Spleen (tissue), 11 donors: ENCODE results near the gene SBSN. TPM values are rescaled to one million over a fixed set of nuclear protein-coding genes. Genes with fewer than 3 reads are reported as not detected.
"Not testable (repeated sequence)": the region's sequence is repeated elsewhere in the genome, so short reads cannot be mapped to it uniquely, and the experiment has no call there.

ENCODE experiments used
- DNase-seq: peaks from one replicate; pipeline ENCODE4 v3.0.0-alpha.2; 2020
- H3K27ac ChIP-seq, 8 donors: fragments of 200-600 bp; sonication (generic) in 7 of 8; 1 replicate in 4 of 8; 2 replicates in 4 of 8; pipeline versions ENCODE4 v1.5.0 to v1.8.0; 2016 to 2021; ENCODE audit warnings: inconsistent platforms in 4 of 8, mild to moderate bottlenecking in 4 of 8, moderate library complexity in 1 of 8
- H3K27me3 ChIP-seq, 7 donors: fragments of 200-600 bp; sonication (generic) in 6 of 7; replicated peaks in 1 of 7; 1 replicate in 4 of 7; 2 replicates in 3 of 7; pipeline versions ENCODE4 v1.5.0 to v1.8.0; 2016 to 2021; ENCODE audit warnings: inconsistent platforms in 3 of 7, mild to moderate bottlenecking in 1 of 7
- H3K36me3 ChIP-seq, 6 donors: fragments of 200-600 bp; sonication (generic) in 5 of 6; 1 replicate in 4 of 6; 2 replicates in 2 of 6; pipeline versions ENCODE4 v1.5.0 to v1.8.0; 2016 to 2021; ENCODE audit warnings: inconsistent platforms in 2 of 6
- H3K4me1 ChIP-seq, 6 donors: fragments of 200-600 bp; sonication (generic) in 5 of 6; 1 replicate in 3 of 6; 2 replicates in 3 of 6; pipeline versions ENCODE4 v1.5.0 to v1.8.0; 2016 to 2021; ENCODE audit warnings: inconsistent platforms in 3 of 6
- H3K4me3 ChIP-seq, 8 donors: fragments of 200-600 bp; sonication (generic) in 7 of 8; 1 replicate in 4 of 8; 2 replicates in 4 of 8; pipeline versions ENCODE4 v1.5.0 to v1.8.0; 2016 to 2021; ENCODE audit warnings: inconsistent platforms in 4 of 8, mild to moderate bottlenecking in 4 of 8, moderate library complexity in 2 of 8
- H3K9me3 ChIP-seq, 8 donors: fragments of 200-600 bp; sonication (generic) in 7 of 8; 1 replicate in 4 of 8; 2 replicates in 4 of 8; pipeline versions ENCODE4 v1.5.0 to v1.8.0; 2016 to 2021; ENCODE audit warnings: inconsistent platforms in 4 of 8
- CTCF ChIP-seq, 11 experiments: fragments of 200-600 bp in 7 of 11; fragments of 450-650 bp in 4 of 11; sonication (generic) in 4 of 11; IDR thresholded peaks in 8 of 11; conservative IDR thresholded peaks in 3 of 11; 1 replicate in 7 of 11; 2 replicates in 4 of 11; pipeline versions ENCODE4 v1.4.0 to v1.8.0; 2016 to 2021; ENCODE audit warnings: antibody characterized with exemption in 11 of 11, inconsistent platforms in 4 of 11, mild to moderate bottlenecking in 1 of 11
- POLR2A ChIP-seq, 3 donors: fragments of 450-650 bp; IDR thresholded peaks; one replicate each; pipeline ENCODE4 v1.5.1; 2017; ENCODE audit warnings: antibody characterized with exemption in 3 of 3, mild to moderate bottlenecking in 1 of 3
- POLR2AphosphoS5 ChIP-seq, 3 donors: sonication (generic); formaldehyde crosslinking; IDR thresholded peaks; one replicate each; pipeline ENCODE4 v1.5.1; 2017; ENCODE audit warnings: antibody characterized with exemption in 3 of 3
- WGBS, 5 donors: extraction: QIAGEN DNeasy Blood & Tissue Kit in 3 of 5; methylation state at CpG; one replicate each; pipeline versions ENCODE4 v1.1.5 to v1.1.7; 2013 to 2018; 5-methylcytosine and 5-hydroxymethylcytosine counted together
- intact Hi-C: fragments of 100-400 bp; cut with DNase I; formaldehyde crosslinking; loops from one replicate; pipeline ENCODE4 v1.15.0; 2023; ENCODE audit warnings: low total_unique reads
- polyA plus RNA-seq, 3 donors: library from polyadenylated mRNA; stranded (reverse); fragments of 200-250 nt; gene quantifications; one replicate each; pipeline ENCODE4 v1.2.1, GENCODE V29; 2013
- total RNA-seq, 7 donors: library from RNA; depleted of rRNA in 3 of 7; stranded (reverse); fragments of >200 nt in 3 of 7; fragmentation: NEBNext Ultra II Directional in 4 of 7; extraction: Animal tissue kit (Norgen Biotek cat#: 25700) in 4 of 7; gene quantifications; one replicate each; pipeline versions ENCODE4 v1.1.0 to v1.2.1, GENCODE V29; 2016 to 2021
- donor health status: healthy with polysubstance abuse.
- donor health status: DM: no; HTN: no; CAD: no; lungs with moderate emphysema.
- donor health status: DM: no; HTN: no; CAD: no.
- donor health status: Bipolar disorder and iron deficiency.
- donor health status: healthy.
- donor health status: DM: no; HTN: no; CAD: no.
- donor health status: DM: yes; HTN: yes; CAD: no.

SBSN gene
- total and polyA plus RNA-seq, 10 donors: 0.05 to 0.33 (median 0.19) TPM; not detected in 7

- Histone ChIP-seq H3K4me3 (no peak overlapping the region), H3K4me1 (no peaks in the 10 kb centered on the region), H3K27ac (no peak overlapping the region), H3K9me3 (no peaks in the 10 kb centered on the region), H3K36me3 (no peaks in the 10 kb centered on the region), H3K27me3 (no peaks in the 10 kb centered on the region)
- WGBS, 5 donors: 66 to 73% (median 70%) methylated on average over 4 of the region's 4 CpGs
- DNase-seq: no peak
- no peak for TF ChIP-seq CTCF (IDR thresholded peaks at IDR 0.05 in 8 of 11, conservative IDR thresholded peaks at IDR 0.05 in 3 of 11)
- no peak for TF ChIP-seq POLR2AphosphoS5 (IDR thresholded peaks at IDR 0.05)
- TF ChIP-seq POLR2A (IDR thresholded peaks at IDR 0.05): no peak
- intact Hi-C loops: no loop called here
Observed at GRCh38 chr19:35476149-35476548, 52.0 kb downstream of the SBSN start.

GRCh38 chr19:35474594-35474993 is 53.5 kb downstream of the SBSN start:
- 84 to 92% (median 90%) methylated on average over 7 of the region's 7 CpGs for WGBS, 5 donors
- H3K36me3 ChIP-seq, intact Hi-C loops, H3K9me3 ChIP-seq, DNase-seq, H3K4me1 ChIP-seq, H3K27me3 ChIP-seq, H3K27ac ChIP-seq, H3K4me3 ChIP-seq: not testable (repeated sequence)

DNA sequence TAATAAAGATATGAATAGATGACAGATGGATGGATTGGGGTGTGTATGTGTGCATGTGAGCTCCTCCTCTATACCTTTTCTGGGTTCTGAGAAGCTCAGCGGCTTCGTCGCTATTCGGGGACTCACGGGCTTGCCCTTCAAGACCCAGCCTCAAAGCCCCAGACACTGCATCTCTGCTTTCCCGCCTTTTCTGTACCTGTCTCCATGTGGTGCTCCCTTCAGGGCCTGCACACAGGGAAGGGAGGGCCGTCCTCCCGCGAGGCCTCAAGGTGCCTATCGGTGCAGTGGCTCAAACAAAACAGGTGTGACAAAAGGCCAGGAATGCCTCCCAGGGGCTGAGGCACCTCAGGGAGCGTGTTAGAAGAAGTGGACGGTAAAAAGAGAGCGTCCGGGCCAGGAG is 54.0 kb downstream of the SBSN start:
- intact Hi-C loops: no loop called here
- Histone ChIP-seq H3K9me3 (no peaks in the 10 kb centered on the region), H3K27ac (no peak overlapping the region), H3K27me3 (no peaks in the 10 kb centered on the region), H3K36me3 (no peaks in the 10 kb centered on the region), H3K4me1 (no peaks in the 10 kb centered on the region), H3K4me3 (no peak overlapping the region)
- 93 to 97% (median 95%) methylated on average over 14 of the region's 14 CpGs for WGBS, 5 donors
- TF ChIP-seq POLR2A (IDR thresholded peaks at IDR 0.05): no peak
- no peak for TF ChIP-seq POLR2AphosphoS5 (IDR thresholded peaks at IDR 0.05)
- TF ChIP-seq CTCF (IDR thresholded peaks at IDR 0.05 in 8 of 11, conservative IDR thresholded peaks at IDR 0.05 in 3 of 11): no peak
- DNase-seq: no peak

Other genes starting within 250 kb of the SBSN start
- under 1 TPM in 2 of 7 donors, not detected in 5; 0.60 to 0.67 TPM for gene HAMP, start 245.8 kb downstream of the SBSN start, total RNA-seq
- 1 to 10 TPM in 2 of 3 donors, under 1 TPM in 1; 0.48 to 5.0 (median 2.0) TPM for gene HAMP, start 245.8 kb downstream of the SBSN start, polyA plus RNA-seq
- gene MAG, start 236.2 kb downstream of the SBSN start, total RNA-seq: 10 to 100 TPM in 3 of 7 donors, under 1 TPM in 2, not detected in 2; 0.26 to 55.2 (median 35.1) TPM
- under 1 TPM; 0.07 to 0.42 (median 0.16) TPM for gene MAG, start 236.2 kb downstream of the SBSN start, polyA plus RNA-seq
- 100 to 1,000 TPM; 251 to 446 (median 339) TPM for gene CD22, start 199.1 kb downstream of the SBSN start, total RNA-seq
- 100 to 1,000 TPM; 292 to 445 (median 394) TPM for gene CD22, start 199.1 kb downstream of the SBSN start, polyA plus RNA-seq
- under 1 TPM in 4 of 7 donors, not detected in 3; 0.16 to 0.32 (median 0.28) TPM for gene FFAR1, start 180.4 kb downstream of the SBSN start, total RNA-seq
- under 1 TPM; 0.18 to 0.52 (median 0.26) TPM for gene FFAR1, start 180.4 kb downstream of the SBSN start, polyA plus RNA-seq
- 1 to 10 TPM in 4 of 7 donors, under 1 TPM in 2, not detected in 1; 0.55 to 3.2 (median 2.0) TPM for gene FFAR3, start 169.9 kb downstream of the SBSN start, total RNA-seq
- under 1 TPM; 0.30 to 0.45 (median 0.33) TPM for gene FFAR3, start 169.9 kb downstream of the SBSN start, polyA plus RNA-seq
- under 1 TPM in 3 of 7 donors, not detected in 4; 0.60 to 0.67 (median 0.66) TPM for gene GPR42, start 157.2 kb downstream of the SBSN start, total RNA-seq
- gene GPR42, start 157.2 kb downstream of the SBSN start, polyA plus RNA-seq: under 1 TPM in 1 of 3 donors, not detected in 2; 0.09 TPM
- gene FFAR2, start 80.1 kb downstream of the SBSN start, total RNA-seq: 10 to 100 TPM in 5 of 7 donors, 1 to 10 TPM in 2; 3.0 to 53.5 (median 12.6) TPM
- 1 to 10 TPM in 2 of 3 donors, under 1 TPM in 1; 0.89 to 9.0 (median 5.7) TPM for gene FFAR2, start 80.1 kb downstream of the SBSN start, polyA plus RNA-seq
- gene KRTDAP, start 37.8 kb downstream of the SBSN start, total RNA-seq: 1 to 10 TPM in 1 of 7 donors, not detected in 6; 3.1 TPM
- not detected for gene KRTDAP, start 37.8 kb downstream of the SBSN start, polyA plus RNA-seq
- 10 to 100 TPM in 2 of 7 donors, 1 to 10 TPM in 5; 2.5 to 17.9 (median 4.4) TPM for gene DMKN, start 14.7 kb downstream of the SBSN start, total RNA-seq
- 10 to 100 TPM in 2 of 3 donors, 1 to 10 TPM in 1; 7.2 to 15.3 (median 10.7) TPM for gene DMKN, start 14.7 kb downstream of the SBSN start, polyA plus RNA-seq
- under 1 TPM in 1 of 7 donors, not detected in 6; 0.17 TPM for gene GAPDHS, start 5.1 kb upstream of the SBSN start, total RNA-seq
- gene GAPDHS, start 5.1 kb upstream of the SBSN start, polyA plus RNA-seq: under 1 TPM in 2 of 3 donors, not detected in 1; 0.13 to 0.14 TPM
- 10 to 100 TPM; 47.6 to 67.7 (median 50.4) TPM for gene TMEM147, start 17.3 kb upstream of the SBSN start, total RNA-seq
- 10 to 100 TPM; 57.9 to 88.7 (median 78.7) TPM for gene TMEM147, start 17.3 kb upstream of the SBSN start, polyA plus RNA-seq
- not detected for gene ATP4A, start 35.3 kb upstream of the SBSN start, total RNA-seq
- not detected for gene ATP4A, start 35.3 kb upstream of the SBSN start, polyA plus RNA-seq
- gene PMIS2, start 57.9 kb upstream of the SBSN start, total RNA-seq: not detected
- gene PMIS2, start 57.9 kb upstream of the SBSN start, polyA plus RNA-seq: not detected
- 10 to 100 TPM; 10.3 to 24.4 (median 17.7) TPM for gene HAUS5, start 84.4 kb upstream of the SBSN start, total RNA-seq
- 10 to 100 TPM; 12.4 to 23.8 (median 23.1) TPM for gene HAUS5, start 84.4 kb upstream of the SBSN start, polyA plus RNA-seq
- gene RBM42, start 100.7 kb upstream of the SBSN start, total RNA-seq: 10 to 100 TPM; 48.2 to 63.4 (median 59.6) TPM
- gene RBM42, start 100.7 kb upstream of the SBSN start, polyA plus RNA-seq: 10 to 100 TPM; 48.8 to 71.9 (median 58.1) TPM
- under 1 TPM in 2 of 7 donors, not detected in 5; 0.43 to 0.57 TPM for gene ETV2, start 113.4 kb upstream of the SBSN start, total RNA-seq
- 1 to 10 TPM in 2 of 3 donors, under 1 TPM in 1; 0.99 to 1.2 (median 1.1) TPM for gene ETV2, start 113.4 kb upstream of the SBSN start, polyA plus RNA-seq
- 100 to 1,000 TPM; 208 to 672 (median 255) TPM for gene COX6B1, start 120.0 kb upstream of the SBSN start, total RNA-seq
- 100 to 1,000 TPM; 640 to 837 (median 717) TPM for gene COX6B1, start 120.0 kb upstream of the SBSN start, polyA plus RNA-seq
- not detected for gene UPK1A, start 138.2 kb upstream of the SBSN start, total RNA-seq
- under 1 TPM in 1 of 3 donors, not detected in 2; 0.11 TPM for gene UPK1A, start 138.2 kb upstream of the SBSN start, polyA plus RNA-seq
- gene ZBTB32, start 176.2 kb upstream of the SBSN start, total RNA-seq: 1 to 10 TPM; 2.5 to 6.9 (median 4.0) TPM
- gene ZBTB32, start 176.2 kb upstream of the SBSN start, polyA plus RNA-seq: 1 to 10 TPM; 3.0 to 8.2 (median 4.8) TPM
- 10 to 100 TPM; 36.6 to 58.2 (median 50.7) TPM for gene KMT2B, start 189.7 kb upstream of the SBSN start, total RNA-seq
- gene KMT2B, start 189.7 kb upstream of the SBSN start, polyA plus RNA-seq: 10 to 100 TPM; 17.6 to 37.2 (median 27.6) TPM
- 10 to 100 TPM; 16.5 to 64.7 (median 43.5) TPM for gene IGFLR1, start 214.1 kb upstream of the SBSN start, total RNA-seq
- 10 to 100 TPM; 30.1 to 62.9 (median 49.3) TPM for gene IGFLR1, start 214.1 kb upstream of the SBSN start, polyA plus RNA-seq
- 10 to 100 TPM; 27.3 to 65.1 (median 29.7) TPM for gene U2AF1L4, start 217.1 kb upstream of the SBSN start, total RNA-seq
- 10 to 100 TPM; 27.2 to 96.5 (median 60.7) TPM for gene U2AF1L4, start 217.1 kb upstream of the SBSN start, polyA plus RNA-seq
- gene PSENEN, start 217.3 kb upstream of the SBSN start, total RNA-seq: 10 to 100 TPM; 37.5 to 55.7 (median 47.6) TPM
- 10 to 100 TPM; 61.9 to 71.3 (median 62.1) TPM for gene PSENEN, start 217.3 kb upstream of the SBSN start, polyA plus RNA-seq
- 10 to 100 TPM in 5 of 7 donors, 1 to 10 TPM in 2; 7.0 to 19.5 (median 10.7) TPM for gene LIN37, start 220.3 kb upstream of the SBSN start, total RNA-seq
- 10 to 100 TPM; 13.7 to 28.5 (median 18.5) TPM for gene LIN37, start 220.3 kb upstream of the SBSN start, polyA plus RNA-seq
- gene HSPB6, start 228.7 kb upstream of the SBSN start, total RNA-seq: 1 to 10 TPM; 2.1 to 5.9 (median 4.3) TPM
- 10 to 100 TPM in 1 of 3 donors, 1 to 10 TPM in 2; 2.9 to 11.0 (median 5.8) TPM for gene HSPB6, start 228.7 kb upstream of the SBSN start, polyA plus RNA-seq
- gene PROSER3, start 229.9 kb upstream of the SBSN start, total RNA-seq: 10 to 100 TPM in 6 of 7 donors, 1 to 10 TPM in 1; 6.6 to 25.2 (median 16.3) TPM
- 1 to 10 TPM; 2.0 to 8.4 (median 2.1) TPM for gene PROSER3, start 229.9 kb upstream of the SBSN start, polyA plus RNA-seq
- gene ARHGAP33, start 247.3 kb upstream of the SBSN start, total RNA-seq: 10 to 100 TPM in 6 of 7 donors, 1 to 10 TPM in 1; 7.4 to 25.2 (median 14.4) TPM
- gene ARHGAP33, start 247.3 kb upstream of the SBSN start, polyA plus RNA-seq: 10 to 100 TPM in 1 of 3 donors, 1 to 10 TPM in 2; 3.1 to 10.9 (median 5.1) TPM